GM18507 (cell line): ENCODE results near the gene RABGAP1L.
"Not testable (repeated sequence)": the region's sequence is repeated elsewhere in the genome, so short reads cannot be mapped to it uniquely, and the experiment has no call there.

Source experiments
- DNase-seq: peaks from one replicate; pipeline ENCODE4 v3.0.0; 2011; ENCODE audit warnings: low read depth; ENCODE audit not compliant: insufficient read length; ENCODE audit errors: extremely low spot score
- FAIRE-seq: peaks from 2 replicates; lab custom pipeline; 2011; peaks lifted over from hg19 to GRCh38; lab: Jason Lieb, UNC

Gene RABGAP1L

DNA sequence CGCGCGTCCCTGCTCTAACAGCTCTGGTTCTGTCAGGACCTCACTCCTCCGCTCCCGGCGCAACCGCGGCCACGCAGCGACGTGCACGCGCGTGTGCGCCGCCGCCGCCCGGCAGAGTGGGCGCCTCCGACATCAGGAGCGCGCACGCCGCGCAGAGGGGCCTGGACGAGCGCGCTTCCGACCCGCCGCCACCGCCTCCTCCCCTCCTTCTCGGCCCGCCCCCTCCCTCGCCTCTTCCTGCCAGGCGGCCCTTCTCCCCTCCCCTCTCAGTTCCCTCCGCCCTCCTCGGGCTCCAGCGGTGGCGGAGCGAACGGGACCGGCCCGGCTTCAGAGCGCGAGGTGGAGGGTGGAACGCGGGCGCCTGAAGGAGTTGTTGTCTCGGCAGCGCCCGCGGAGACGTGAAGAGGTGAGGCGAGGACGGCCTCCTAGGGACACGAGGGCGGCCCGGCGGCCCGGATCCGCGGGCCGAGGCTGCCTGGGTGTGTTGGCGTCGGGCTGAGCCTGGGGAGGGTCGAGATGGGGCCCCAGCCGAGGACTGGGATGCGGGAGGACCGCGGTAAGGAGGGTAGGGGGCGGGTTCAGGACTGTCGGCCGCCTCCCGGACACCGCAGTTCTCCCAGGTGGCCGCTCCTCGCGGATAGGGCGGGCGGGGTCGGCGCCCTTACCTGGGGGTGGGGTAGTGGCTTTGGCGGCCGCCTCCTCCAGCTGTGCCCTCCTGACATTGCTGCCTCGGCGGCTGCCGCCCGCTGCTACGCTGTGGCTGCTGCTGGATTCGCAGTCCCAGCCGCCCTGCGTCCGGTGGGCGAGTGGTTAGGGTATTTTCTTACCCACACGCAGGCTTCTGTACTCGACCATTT lies at the start of gene RABGAP1L:
Gene RABGAP1L, plus strand, starts transcription at position 269 of the 857 bp plus-strand sequence.
- peak; percentile 59 for DNase-seq
- peak; percentile 96 for FAIRE-seq

- no peak for DNase-seq
Measured at GRCh38 chr1:174110053-174110452, 49.3 kb upstream of the RABGAP1L start.

DNA sequence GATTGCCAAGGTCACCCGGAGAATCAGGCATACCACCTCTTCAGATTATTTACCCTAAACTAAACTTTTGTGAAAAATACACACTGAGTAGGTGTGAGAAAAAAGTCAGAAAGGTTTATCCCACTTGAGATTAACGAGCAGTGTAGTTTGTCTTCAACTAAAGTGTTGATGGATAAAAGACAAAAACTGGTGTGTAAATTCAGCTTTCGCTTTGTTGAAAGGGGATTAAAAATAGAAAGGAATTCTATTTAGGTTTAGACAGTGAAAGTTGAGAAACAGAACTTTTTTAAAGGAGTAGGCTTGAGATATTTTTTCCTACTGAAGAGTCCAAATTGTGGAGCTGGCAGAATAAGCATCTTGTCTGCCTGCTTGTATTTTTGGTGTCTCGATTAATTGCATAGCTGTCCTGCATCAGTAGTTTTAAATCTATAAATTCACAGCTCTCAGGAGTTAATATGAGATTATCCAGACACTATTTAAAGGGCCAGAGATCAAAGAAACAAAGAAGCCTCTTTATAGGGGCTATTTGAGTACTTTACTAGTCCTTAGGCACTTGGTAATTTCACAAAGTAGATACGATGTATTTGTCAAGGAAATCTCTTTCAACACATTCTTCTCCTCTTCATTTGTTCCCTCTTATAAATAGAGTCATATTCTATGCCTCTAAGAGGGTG lies 46.7 kb upstream of the RABGAP1L start:
- FAIRE-seq = no peak

More at GRCh38 chr1:174110053-174110452, 49.3 kb upstream of the RABGAP1L start:
- FAIRE-seq = no peak

DNA sequence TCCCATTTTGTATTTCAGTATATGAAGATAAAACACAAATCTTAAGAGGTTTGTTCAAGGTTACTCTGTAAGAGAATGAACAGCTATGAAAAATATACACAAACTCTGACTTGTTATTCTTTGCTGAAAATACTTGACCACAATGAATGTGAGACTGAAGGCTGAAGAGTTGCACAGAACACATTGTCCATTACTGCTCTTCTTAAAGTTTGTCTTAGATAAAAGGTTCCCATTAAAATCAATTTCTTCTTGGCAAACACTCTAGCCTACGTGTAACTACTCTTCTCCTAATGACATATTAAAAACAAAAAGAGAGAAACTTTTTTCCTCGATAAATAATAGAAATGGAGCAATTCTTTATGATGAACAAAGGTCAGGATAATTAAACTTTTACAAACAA lies 45.2 kb upstream of the RABGAP1L start:
- FAIRE-seq (no peak), DNase-seq (no peak)

More for the DNA sequence above, 46.7 kb upstream of the RABGAP1L start:
- DNase-seq = no peak

DNA sequence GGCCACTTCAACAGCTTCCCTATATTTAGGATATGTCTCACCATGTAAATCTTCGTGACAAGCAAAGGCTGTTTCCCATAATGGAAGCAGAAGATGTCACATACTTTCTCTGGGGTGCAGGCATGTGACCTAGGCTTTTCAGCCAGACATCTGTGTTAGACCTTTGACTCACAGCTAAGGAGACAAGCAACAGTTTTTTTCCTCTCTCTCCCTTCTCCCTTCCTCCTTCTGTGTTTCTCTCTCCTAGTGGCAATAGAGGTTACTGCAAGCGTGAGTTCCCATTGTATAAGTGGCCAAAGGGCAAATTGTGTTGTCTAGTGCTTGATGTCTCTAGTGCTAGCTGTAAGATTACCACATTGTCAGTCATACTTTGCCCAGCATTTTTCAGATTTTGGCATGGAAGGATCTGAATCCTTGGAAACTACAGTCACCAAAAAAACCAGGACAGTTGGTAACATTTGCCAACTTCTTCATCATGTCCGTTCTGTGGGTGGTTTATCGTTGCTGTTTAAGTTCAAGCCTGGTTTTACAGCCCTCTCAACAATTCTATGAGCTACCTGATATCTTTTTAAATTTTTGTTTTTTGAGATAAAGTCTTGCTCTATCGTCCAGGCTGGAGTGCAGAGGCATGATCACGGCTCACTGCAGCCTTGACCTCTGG lies 44.4 kb upstream of the RABGAP1L start:
- peak; percentile 79 for FAIRE-seq
- DNase-seq = no peak

DNA sequence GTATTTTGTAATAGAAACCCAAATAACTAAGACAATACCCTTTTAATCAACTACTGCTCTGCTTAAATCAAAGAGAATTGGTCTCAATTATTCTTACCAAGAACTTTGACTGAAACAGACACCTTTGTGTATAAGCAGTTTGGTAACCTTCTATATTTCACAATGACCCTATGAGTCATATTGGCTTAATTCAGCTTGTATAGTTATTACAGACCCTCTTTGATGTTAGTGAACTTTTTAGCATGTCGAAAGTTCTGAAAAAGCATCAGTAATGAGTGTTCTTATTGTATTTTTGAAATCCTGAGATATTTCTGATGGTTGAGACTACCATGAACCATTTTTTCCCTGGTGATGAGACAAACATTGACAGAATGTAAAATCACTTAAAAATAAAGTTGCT lies 43.3 kb upstream of the RABGAP1L start:
- DNase-seq (no peak), FAIRE-seq (no peak)

- DNase-seq (no peak), FAIRE-seq (no peak)
Measured at GRCh38 chr1:174118751-174119150, 40.6 kb upstream of the RABGAP1L start.

GRCh38 chr1:174122318-174122717 lies 37.0 kb upstream of the RABGAP1L start:
- not testable (repeated sequence) for DNase-seq

DNA sequence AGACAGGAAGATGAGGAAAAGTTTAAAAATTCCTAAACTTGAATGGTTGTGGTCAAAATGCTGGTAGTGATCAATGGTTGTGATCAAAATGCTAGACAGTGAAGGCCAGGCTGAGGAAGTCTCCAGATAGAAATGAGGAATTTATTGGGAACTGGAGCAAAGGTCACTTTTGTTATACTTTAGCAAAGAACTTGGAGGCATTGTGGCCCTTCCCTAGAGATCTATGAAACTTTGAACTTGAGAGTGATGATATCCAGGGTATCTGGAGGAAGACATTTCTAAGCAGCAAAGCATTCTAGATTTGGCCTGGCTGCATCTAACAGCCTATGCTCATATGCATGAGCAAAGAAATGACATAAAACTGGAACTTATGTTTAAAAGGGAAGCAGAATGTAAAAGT lies 35.5 kb upstream of the RABGAP1L start:
- DNase-seq = no peak
- no peak for FAIRE-seq

More at GRCh38 chr1:174122318-174122717, 37.0 kb upstream of the RABGAP1L start:
- not testable (repeated sequence) for FAIRE-seq

DNA sequence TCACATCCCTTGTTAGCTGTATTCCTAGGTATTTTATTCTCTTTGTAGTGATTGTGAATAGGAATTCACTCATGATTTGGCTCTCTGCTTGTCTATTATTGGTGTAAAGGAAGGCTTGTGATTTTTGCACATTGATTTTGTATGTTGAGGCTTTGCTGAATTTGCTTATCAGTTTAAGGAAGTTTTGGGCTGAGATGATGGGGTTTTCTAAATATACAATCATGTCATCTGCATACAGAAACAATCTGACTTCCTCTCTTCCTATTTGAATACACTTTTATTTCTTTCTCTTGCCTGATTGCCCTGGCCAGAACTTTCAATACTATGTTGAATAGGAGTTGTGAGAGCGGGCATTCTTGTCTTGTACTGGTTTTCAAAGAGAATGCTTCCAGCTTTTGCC lies 32.1 kb upstream of the RABGAP1L start:
- not testable (repeated sequence) for DNase-seq, FAIRE-seq

DNA sequence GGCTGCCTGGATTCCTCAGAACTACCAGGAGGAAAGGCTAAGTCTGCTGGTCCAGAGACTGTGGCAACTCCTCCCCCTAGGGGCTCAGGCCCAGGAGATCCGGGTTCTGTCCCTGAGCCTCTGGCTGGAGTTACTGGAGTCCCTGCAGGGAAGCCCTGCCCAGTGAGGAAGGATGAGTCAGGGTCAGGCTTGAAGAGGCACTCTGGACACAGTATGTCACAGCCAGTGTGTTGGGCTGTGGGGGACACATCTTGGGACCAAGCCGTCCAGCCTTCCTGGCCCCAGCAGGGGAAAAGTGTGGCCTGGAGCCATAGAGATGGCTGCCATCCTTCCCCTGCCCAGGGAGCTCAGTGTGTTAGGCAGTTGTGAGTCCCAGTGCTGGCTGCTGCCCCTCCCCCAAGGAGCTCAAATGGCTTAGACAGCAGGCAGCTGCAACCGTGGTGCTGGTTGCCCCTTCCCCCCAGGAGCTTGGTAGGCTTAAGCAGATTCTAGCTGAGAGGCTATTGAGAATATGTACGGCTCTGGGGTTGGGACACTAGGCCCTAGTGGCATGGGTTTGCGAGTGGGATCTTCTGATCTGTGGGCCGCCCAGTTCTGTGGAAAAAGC lies 28.2 kb upstream of the RABGAP1L start:
- FAIRE-seq (no peak), DNase-seq (no peak)

GRCh38 chr1:174134003-174134659 lies 25.2 kb upstream of the RABGAP1L start:
- DNase-seq (no peak), FAIRE-seq (peak; percentile 66)

GRCh38 chr1:174135211-174135610 lies 24.1 kb upstream of the RABGAP1L start:
- DNase-seq (no peak), FAIRE-seq (no peak)

DNA sequence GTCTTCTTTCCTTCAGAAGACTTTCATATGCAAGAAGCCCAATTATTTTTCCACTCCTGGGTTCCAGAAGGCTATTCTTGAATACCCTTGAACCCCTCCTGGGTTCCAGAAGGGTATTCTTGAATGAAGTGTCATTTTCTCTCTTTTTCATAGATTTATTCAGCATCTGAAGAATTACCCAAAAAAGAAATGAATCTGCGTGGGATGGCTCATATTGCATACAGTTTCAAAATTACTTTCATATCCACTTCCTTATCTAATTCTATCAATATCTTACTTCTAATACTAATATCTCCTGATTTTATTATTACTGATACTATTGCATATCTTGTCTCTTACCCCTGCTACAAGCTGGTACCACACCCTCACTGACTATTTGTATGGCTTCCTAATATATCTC lies 22.6 kb upstream of the RABGAP1L start:
- no peak for FAIRE-seq
- DNase-seq = no peak

- FAIRE-seq (no peak), DNase-seq (no peak)
Measured at GRCh38 chr1:174142836-174143235, 16.5 kb upstream of the RABGAP1L start.

DNA sequence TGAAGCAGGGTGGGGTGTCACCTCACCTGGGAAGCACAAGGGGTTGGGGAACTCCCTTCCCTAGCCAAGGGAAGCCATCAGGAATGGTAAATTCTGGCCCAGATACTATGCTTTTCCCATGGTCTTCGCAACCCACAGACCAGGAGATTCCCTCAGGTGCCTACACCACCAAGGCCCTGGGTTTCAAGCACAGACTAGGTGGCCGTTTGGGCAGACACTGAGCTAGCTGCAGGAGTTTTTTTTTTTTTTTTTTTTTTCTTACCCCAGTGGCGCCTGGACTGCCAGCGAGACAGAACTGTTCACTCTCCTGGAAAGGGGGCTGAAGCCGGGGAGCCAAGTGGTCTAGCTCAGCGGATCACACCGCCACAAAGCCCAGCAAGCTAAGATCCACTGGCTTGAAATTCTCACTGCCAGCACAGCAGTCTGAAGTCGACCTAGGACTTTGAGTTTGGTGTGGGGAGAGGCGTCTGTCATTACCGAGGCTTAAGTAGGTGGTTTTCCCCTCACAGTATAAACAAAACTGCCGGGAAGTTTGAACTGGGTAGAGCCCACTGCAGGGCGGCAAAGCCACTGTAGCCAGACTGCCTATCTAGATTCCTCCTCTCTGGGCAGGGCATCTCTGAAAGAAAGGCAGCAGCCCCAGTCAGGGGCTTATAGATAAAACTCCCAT lies 15.5 kb upstream of the RABGAP1L start:
- not testable (repeated sequence) for FAIRE-seq, DNase-seq

GRCh38 chr1:174144397-174144783 lies 14.9 kb upstream of the RABGAP1L start:
- not testable (repeated sequence) for FAIRE-seq, DNase-seq

DNA sequence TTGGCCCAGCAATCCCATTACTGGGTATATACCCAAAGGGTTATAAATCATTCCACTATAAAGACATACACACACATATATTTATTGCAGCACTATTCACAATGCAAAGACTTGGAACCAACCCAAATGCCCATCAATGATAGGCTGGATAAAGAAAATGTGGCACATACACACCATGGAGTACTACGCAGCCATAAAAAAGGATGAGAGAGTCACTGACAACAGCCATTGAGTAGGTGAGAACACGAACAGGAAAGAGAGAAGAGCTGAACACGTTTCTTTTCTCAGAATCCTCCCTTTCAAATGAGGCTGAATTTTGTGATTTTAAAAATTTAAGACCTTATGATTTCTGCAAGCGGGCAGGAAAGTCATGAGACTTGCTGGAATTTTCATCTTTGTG lies 10.1 kb upstream of the RABGAP1L start:
- no peak for FAIRE-seq
- DNase-seq = no peak

GRCh38 chr1:174150499-174150898 lies 8.8 kb upstream of the RABGAP1L start:
- FAIRE-seq (no peak), DNase-seq (no peak)
